Mesendoderm (in vitro differentiated cells): ENCODE results near the gene CNPY2.
"Not testable (repeated sequence)": the region's sequence is repeated elsewhere in the genome, so short reads cannot be mapped to it uniquely, and the experiment has no call there.

Experiments used
- DNase-seq: peaks from one replicate; pipeline ENCODE4 v3.0.0; 2013
- H2AK5ac ChIP-seq: 2 replicates; pipeline ENCODE4 v1.6.1; 2013; ENCODE audit warnings: low read length, inconsistent platforms
- H2BK120ac ChIP-seq: 2 replicates; pipeline ENCODE4 v1.6.1; 2013; ENCODE audit warnings: low read depth, mild to moderate bottlenecking, low read length, moderate library complexity, mixed read lengths
- H2BK15ac ChIP-seq: replicated peaks from 2 replicates; pipeline ENCODE4 v1.6.1; 2013; ENCODE audit warnings: low read depth, mild to moderate bottlenecking, moderate library complexity
- H2BK5ac ChIP-seq: 2 replicates; pipeline ENCODE4 v1.6.1; 2013; ENCODE audit warnings: low read length, inconsistent platforms
- H3K18ac ChIP-seq: 2 replicates; pipeline ENCODE4 v1.6.1; 2013; ENCODE audit warnings: mild to moderate bottlenecking, low read length, mixed read lengths
- H3K23ac ChIP-seq: one replicate; pipeline ENCODE4 v1.6.1; 2013; ENCODE audit warnings: low read length
- H3K27ac ChIP-seq: 2 replicates; pipeline ENCODE4 v1.5.1; 2013; ENCODE audit warnings: low read depth, mild to moderate bottlenecking, inconsistent platforms, low read length, moderate library complexity
- H3K27me3 ChIP-seq: 2 replicates; pipeline ENCODE4 v1.6.1; 2013; ENCODE audit warnings: low read length, control low read depth, mild to moderate bottlenecking, inconsistent platforms; ENCODE audit not compliant: insufficient read depth, poor library complexity
- H3K36me3 ChIP-seq: 2 replicates; pipeline ENCODE4 v1.6.1; 2013; ENCODE audit warnings: low read length, inconsistent platforms; ENCODE audit not compliant: control insufficient read depth, insufficient read depth
- H3K4ac ChIP-seq: one replicate; pipeline ENCODE4 v1.6.1; 2013; ENCODE audit warnings: low read depth, mild to moderate bottlenecking, low read length, moderate library complexity
- H3K4me1 ChIP-seq: 2 replicates; pipeline ENCODE4 v1.6.1; 2013; ENCODE audit warnings: low read depth, low read length, inconsistent platforms; ENCODE audit not compliant: control insufficient read depth
- H3K4me2 ChIP-seq: 2 replicates; pipeline ENCODE4 v1.6.1; 2013; ENCODE audit warnings: low read length
- H3K4me3 ChIP-seq: 2 replicates; pipeline ENCODE4 v1.5.1; 2013; ENCODE audit warnings: mild to moderate bottlenecking, low read length
- H3K56ac ChIP-seq: one replicate; pipeline ENCODE4 v1.6.1; 2013; ENCODE audit warnings: low read length
- H3K79me1 ChIP-seq: 2 replicates; pipeline ENCODE4 v1.6.1; 2013; ENCODE audit warnings: low read length, inconsistent platforms
- H3K79me2 ChIP-seq: 2 replicates; pipeline ENCODE4 v1.6.1; 2013; ENCODE audit warnings: mild to moderate bottlenecking, low read length; ENCODE audit not compliant: control insufficient read depth, insufficient read depth
- H3K9ac ChIP-seq: 2 replicates; pipeline ENCODE4 v1.6.1; 2013; ENCODE audit warnings: low read length, inconsistent platforms
- H4K5ac ChIP-seq: one replicate; pipeline ENCODE4 v1.6.1; 2013; ENCODE audit warnings: low read length
- H4K8ac ChIP-seq: one replicate; pipeline ENCODE4 v1.6.1; 2013; ENCODE audit warnings: low read depth, mild to moderate bottlenecking, control low read depth, low read length, moderate library complexity
- WGBS: extraction: QIAGEN DNeasy Blood & Tissue Kit; methylation state at CpG from one replicate; pipeline ENCODE4 v1.1.7; 2013; ENCODE audit warnings: low lambda C conversion rate, missing lambda C conversion rate; ENCODE audit not compliant: insufficient coverage; ENCODE audit errors: extremely low coverage; 5-methylcytosine and 5-hydroxymethylcytosine counted together

The CNPY2 gene

DNA sequence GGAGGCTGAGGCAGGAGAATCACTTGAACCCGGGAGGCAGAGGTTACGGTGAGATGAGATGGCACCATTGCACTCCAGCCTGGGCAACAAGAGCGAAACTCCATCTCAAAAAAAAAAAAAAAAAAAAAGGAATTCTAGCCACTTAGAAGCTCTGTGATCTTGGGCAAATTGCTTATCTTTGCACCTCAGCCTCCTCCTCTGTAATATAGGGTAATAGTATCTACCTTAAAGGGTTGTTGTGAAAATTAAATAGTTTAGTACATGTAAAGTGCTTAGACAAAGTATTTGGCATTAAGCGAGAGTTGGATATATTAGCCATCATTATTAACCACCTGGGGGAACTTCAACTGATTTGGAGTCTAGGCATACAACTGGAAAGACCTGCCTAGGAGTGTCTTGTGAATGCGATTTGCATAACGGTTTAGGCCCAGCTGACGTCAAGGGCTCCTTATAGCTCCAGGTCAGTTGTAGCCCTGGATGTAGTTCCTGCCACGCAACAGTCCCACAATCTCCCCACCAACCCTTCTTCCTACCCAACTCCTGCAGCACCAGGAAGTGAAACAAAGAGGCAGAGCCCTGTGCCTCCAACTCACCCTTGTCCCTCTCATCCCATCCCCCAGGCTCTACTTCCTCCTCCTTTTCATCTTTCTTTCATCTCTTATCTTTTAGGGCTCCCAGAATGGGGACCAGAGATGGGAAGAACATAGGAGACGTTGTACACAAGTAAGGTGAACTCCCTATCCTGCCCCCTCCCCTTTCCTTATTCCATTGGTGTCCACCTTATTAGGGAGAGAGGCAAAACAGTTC is 20.8 kb upstream of the CNPY2 start:
- no peak for DNase-seq
- no peak overlapping the region for H3K56ac ChIP-seq
- no peaks in the 10 kb centered on the region for H3K27me3 ChIP-seq
- H2BK5ac ChIP-seq: no peak overlapping the region
- H2BK120ac ChIP-seq: no peak overlapping the region
- no peak overlapping the region for H3K9ac ChIP-seq
- H3K79me1 ChIP-seq: no peaks in the 10 kb centered on the region
- H3K36me3 ChIP-seq: no peaks in the 10 kb centered on the region
- H4K5ac ChIP-seq: no peak overlapping the region
- WGBS: no CpG with 5 or more reads among the region's 9 CpGs
- no peak overlapping the region for H3K23ac ChIP-seq
- no peak overlapping the region for H2AK5ac ChIP-seq
- H4K8ac ChIP-seq: no peak overlapping the region
- H3K4me1 ChIP-seq: peaks cover 6% of the 10 kb centered on the region
- no peak overlapping the region for H3K4me3 ChIP-seq
- no peak overlapping the region for H3K27ac ChIP-seq
- no peaks in the 10 kb centered on the region for H3K79me2 ChIP-seq
- no peak overlapping the region for H3K4me2 ChIP-seq
- no peak overlapping the region for H3K4ac ChIP-seq
- H3K18ac ChIP-seq: no peak overlapping the region
- H2BK15ac ChIP-seq: no peak overlapping the region

GRCh38 chr12:56335527-56335926 is 19.7 kb upstream of the CNPY2 start:
- H3K4me2 ChIP-seq, H3K18ac ChIP-seq, H3K4me3 ChIP-seq, H3K4me1 ChIP-seq, H2BK15ac ChIP-seq, H3K27ac ChIP-seq, H3K36me3 ChIP-seq, H3K79me2 ChIP-seq, H3K23ac ChIP-seq, H3K79me1 ChIP-seq, H3K4ac ChIP-seq, DNase-seq, H2BK120ac ChIP-seq, H4K8ac ChIP-seq, H2BK5ac ChIP-seq, H2AK5ac ChIP-seq, H3K27me3 ChIP-seq, H3K56ac ChIP-seq, H3K9ac ChIP-seq, H4K5ac ChIP-seq: not testable (repeated sequence)
- WGBS: no CpG with 5 or more reads among the region's 8 CpGs

DNA sequence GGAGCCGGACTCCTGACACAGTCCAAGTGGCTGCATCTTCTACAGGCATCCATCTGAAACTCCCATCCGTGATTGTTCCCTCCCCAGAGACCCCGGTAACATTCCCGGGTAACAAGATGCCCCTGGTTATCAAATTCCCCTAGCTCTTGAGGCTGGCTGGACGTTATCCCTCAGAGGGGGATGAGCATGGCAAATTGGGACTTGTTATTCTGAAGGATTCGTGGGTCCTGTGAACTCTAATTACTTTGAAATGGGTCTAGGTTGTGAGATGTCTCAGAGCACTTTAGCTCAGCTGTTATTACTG is 18.7 kb upstream of the CNPY2 start:
- Histone ChIP-seq H3K27me3 (no peaks in the 10 kb centered on the region), H4K8ac (peak overlapping the region; percentile 90), H3K23ac (no peak overlapping the region), H3K4me3 (peak overlapping the region; percentile 71), H3K36me3 (no peaks in the 10 kb centered on the region), H3K79me1 (no peaks in the 10 kb centered on the region), H3K56ac (peak overlapping the region; percentile 90), H3K4me2 (peak overlapping the region; percentile 63), H3K9ac (peak overlapping the region; percentile 84), H4K5ac (peak overlapping the region; percentile 50), H2BK120ac (no peak overlapping the region), H3K79me2 (no peaks in the 10 kb centered on the region), H3K27ac (peak overlapping the region; percentile 58), H3K18ac (peak overlapping the region; percentile 82), H3K4me1 (peaks cover 6% of the 10 kb centered on the region), H2BK5ac (no peak overlapping the region), H3K4ac (no peak overlapping the region), H2AK5ac (peak overlapping the region; percentile 29), H2BK15ac (no peak overlapping the region)
- no peak for DNase-seq
- no CpG with 5 or more reads among the region's 6 CpGs for WGBS

DNA sequence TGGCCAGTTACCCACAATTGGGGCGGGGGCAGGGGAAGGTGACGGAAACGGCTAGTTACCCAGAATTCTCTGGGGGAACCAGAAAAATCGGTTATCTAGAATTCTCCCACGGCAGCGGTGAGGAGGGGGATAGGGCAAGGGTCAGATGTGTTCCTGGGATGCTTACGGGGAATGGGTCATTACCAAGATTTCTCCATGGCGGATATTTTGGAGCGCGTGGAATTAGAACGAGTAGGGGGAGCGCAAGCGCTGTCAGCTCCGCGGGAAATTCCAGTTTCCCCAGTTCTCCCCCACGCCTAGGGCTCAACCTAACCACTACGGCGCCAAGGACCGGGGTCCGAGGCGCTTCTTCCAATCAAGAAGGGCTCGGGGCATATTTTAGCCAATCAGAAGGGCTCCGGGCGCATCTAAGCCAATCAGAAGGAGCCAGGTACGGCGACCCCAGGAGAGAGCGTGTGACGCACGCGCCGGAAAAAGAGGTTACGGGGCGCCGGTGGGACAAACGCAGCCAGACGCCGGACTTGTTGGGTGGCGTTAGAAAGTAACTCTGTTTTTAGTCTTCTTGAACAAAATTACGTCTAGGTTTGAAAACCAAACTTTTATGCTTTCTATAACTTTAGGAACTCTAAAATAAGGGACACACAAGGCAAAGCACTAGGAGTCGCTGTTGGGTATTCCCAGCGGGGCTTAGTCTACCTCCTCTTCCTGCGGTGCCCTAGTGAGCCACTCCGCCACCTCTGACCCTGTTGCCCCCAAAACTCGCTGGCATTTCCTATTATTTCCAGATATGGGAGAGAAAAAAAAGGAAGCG is 18.1 kb upstream of the CNPY2 start, which contains the start of gene PAN2:
Gene PAN2, minus strand, starts transcription at position 322 of the 811 bp plus-strand sequence. CDS start 906 bp downstream, outside the sequence.
- Histone ChIP-seq H2BK5ac (peak within 1 kb of the TSS; percentile 53), H3K9ac (peak within 1 kb of the TSS; percentile 84), H4K5ac (peak within 1 kb of the TSS; percentile 71), H3K23ac (no peak within 1 kb of the TSS), H4K8ac (peak within 1 kb of the TSS; percentile 90), H3K4ac (peak within 1 kb of the TSS; percentile 96), H3K27ac (peak within 1 kb of the TSS; percentile 72), H3K36me3 (no peaks in the 10 kb centered on the region), H3K79me2 (no peaks in the 10 kb centered on the region), H3K4me3 (peak within 1 kb of the TSS; percentile 71), H2BK120ac (no peak within 1 kb of the TSS), H3K79me1 (no peaks in the 10 kb centered on the region), H2BK15ac (no peak within 1 kb of the TSS), H3K4me2 (peak within 1 kb of the TSS; percentile 63), H3K56ac (peak within 1 kb of the TSS; percentile 90), H3K18ac (peak within 1 kb of the TSS; percentile 82), H3K27me3 (no peaks in the 10 kb centered on the region), H2AK5ac (peak within 1 kb of the TSS; percentile 100), H3K4me1 (peaks cover 6% of the 10 kb centered on the region)
- WGBS: no CpG with 5 or more reads among the region's 45 CpGs
- DNase-seq: peak; percentile 99

- H2AK5ac ChIP-seq: peak overlapping the region; percentile 100
- H2BK5ac ChIP-seq: peak overlapping the region; percentile 53
- H3K56ac ChIP-seq: peak overlapping the region; percentile 77
- no peak for DNase-seq
- H4K5ac ChIP-seq: peak overlapping the region; percentile 65
- H3K27me3 ChIP-seq: no peaks in the 10 kb centered on the region
- no peak overlapping the region for H2BK15ac ChIP-seq
- no CpG with 5 or more reads among the region's 8 CpGs for WGBS
- no peaks in the 10 kb centered on the region for H3K79me1 ChIP-seq
- peak overlapping the region; percentile 26 for H3K4me2 ChIP-seq
- peak overlapping the region; percentile 2 for H3K18ac ChIP-seq
- H3K4me3 ChIP-seq: peak overlapping the region; percentile 27
- H2BK120ac ChIP-seq: no peak overlapping the region
- no peak overlapping the region for H3K23ac ChIP-seq
- H3K4ac ChIP-seq: peak overlapping the region; percentile 96
- H3K9ac ChIP-seq: peak overlapping the region; percentile 74
- no peaks in the 10 kb centered on the region for H3K36me3 ChIP-seq
- H3K79me2 ChIP-seq: no peaks in the 10 kb centered on the region
- peak overlapping the region; percentile 72 for H3K27ac ChIP-seq
- H4K8ac ChIP-seq: peak overlapping the region; percentile 40
- peaks cover 6% of the 10 kb centered on the region for H3K4me1 ChIP-seq
These were observed 17.4 kb upstream of the CNPY2 start for GRCh38 chr12:56333197-56333678.
